GM20431 (cell line): ENCODE results near the gene GNB2.
"Not testable (repeated sequence)": the region's sequence is repeated elsewhere in the genome, so short reads cannot be mapped to it uniquely, and the experiment has no call there.

ENCODE experiments used
- in situ Hi-C: fragments of 300-500 bp; cut with MseI, MboI; formaldehyde crosslinking; loops from one replicate; pipeline ENCODE4 v1.15.0; 2020; ENCODE audit warnings: low sequenced_read_pairs; ENCODE audit not compliant: unreplicated experiment

Gene GNB2

DNA sequence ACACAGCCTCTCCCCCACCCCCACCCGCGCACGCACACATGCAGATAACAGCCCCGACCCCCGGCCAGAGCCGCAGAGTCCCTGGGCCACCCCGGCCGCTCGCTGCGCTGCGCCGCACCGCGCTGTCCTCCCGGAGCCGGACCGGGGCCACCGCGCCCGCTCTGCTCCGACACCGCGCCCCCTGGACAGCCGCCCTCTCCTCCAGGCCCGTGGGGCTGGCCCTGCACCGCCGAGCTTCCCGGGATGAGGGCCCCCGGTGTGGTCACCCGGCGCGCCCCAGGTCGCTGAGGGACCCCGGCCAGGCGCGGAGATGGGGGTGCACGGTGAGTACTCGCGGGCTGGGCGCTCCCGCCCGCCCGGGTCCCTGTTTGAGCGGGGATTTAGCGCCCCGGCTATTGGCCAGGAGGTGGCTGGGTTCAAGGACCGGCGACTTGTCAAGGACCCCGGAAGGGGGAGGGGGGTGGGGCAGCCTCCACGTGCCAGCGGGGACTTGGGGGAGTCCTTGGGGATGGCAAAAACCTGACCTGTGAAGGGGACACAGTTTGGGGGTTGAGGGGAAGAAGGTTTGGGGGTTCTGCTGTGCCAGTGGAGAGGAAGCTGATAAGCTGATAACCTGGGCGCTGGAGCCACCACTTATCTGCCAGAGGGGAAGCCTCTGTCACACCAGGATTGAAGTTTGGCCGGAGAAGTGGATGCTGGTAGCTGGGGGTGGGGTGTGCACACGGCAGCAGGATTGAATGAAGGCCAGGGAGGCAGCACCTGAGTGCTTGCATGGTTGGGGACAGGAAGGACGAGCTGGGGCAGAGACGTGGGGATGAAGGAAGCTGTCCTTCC lies 47.3 kb downstream of the GNB2 start:
- in situ Hi-C loops, result no loop called here

DNA sequence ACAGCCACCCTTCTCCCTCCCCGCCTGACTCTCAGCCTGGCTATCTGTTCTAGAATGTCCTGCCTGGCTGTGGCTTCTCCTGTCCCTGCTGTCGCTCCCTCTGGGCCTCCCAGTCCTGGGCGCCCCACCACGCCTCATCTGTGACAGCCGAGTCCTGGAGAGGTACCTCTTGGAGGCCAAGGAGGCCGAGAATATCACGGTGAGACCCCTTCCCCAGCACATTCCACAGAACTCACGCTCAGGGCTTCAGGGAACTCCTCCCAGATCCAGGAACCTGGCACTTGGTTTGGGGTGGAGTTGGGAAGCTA lies 47.9 kb downstream of the GNB2 start:
- in situ Hi-C loops, result no loop called here

DNA sequence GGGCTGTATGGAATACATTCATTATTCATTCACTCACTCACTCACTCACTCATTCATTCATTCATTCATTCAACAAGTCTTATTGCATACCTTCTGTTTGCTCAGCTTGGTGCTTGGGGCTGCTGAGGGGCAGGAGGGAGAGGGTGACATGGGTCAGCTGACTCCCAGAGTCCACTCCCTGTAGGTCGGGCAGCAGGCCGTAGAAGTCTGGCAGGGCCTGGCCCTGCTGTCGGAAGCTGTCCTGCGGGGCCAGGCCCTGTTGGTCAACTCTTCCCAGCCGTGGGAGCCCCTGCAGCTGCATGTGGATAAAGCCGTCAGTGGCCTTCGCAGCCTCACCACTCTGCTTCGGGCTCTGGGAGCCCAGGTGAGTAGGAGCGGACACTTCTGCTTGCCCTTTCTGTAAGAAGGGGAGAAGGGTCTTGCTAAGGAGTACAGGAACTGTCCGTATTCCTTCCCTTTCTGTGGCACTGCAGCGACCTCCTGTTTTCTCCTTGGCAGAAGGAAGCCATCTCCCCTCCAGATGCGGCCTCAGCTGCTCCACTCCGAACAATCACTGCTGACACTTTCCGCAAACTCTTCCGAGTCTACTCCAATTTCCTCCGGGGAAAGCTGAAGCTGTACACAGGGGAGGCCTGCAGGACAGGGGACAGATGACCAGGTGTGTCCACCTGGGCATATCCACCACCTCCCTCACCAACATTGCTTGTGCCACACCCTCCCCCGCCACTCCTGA lies 49.1 kb downstream of the GNB2 start:
- in situ Hi-C loops, result no loop called here

DNA sequence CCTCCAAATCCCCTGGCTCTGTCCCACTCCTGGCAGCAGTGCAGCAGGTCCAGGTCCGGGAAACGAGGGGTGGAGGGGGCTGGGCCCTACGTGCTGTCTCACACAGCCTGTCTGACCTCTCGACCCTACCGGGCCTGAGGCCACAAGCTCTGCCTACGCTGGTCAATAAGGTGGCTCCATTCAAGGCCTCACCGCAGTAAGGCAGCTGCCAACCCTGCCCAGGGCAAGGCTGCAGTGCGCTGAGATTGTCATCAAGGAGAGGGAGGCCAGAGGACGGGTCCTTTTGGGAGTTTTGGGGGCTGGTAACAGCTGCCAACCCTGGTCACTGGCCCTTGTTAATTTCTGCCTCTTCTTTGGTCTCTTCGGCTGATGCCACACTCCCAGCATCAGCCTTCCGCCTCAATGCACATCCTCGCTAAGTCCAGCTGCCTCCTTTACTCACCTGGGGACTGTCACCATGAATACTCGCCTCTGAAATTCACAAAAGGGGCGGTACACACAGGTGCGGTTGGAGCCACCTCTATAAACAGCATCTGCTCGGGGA lies 50.3 kb downstream of the GNB2 start:
- in situ Hi-C loops, result no loop called here

DNA sequence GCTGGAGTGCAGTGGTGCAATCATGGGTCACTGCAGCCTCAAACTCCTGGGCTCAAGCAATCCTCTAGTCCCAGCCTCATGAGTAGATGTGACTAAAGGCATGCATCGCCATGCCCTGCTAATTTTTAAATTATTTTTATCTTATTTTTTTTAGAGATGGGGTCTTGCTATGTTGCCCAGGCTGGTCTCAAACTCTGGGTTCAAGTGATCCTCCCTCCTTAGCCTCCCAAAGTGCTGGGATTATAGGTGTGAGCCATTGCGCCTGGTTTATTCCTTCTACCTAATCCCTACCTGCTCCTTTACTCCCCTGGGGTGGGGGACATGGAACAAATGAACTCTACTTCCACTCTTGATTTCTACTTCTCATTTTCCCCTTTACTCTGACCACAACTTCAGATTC lies 50.8 kb downstream of the GNB2 start:
- in situ Hi-C loops, result not testable (repeated sequence)

DNA sequence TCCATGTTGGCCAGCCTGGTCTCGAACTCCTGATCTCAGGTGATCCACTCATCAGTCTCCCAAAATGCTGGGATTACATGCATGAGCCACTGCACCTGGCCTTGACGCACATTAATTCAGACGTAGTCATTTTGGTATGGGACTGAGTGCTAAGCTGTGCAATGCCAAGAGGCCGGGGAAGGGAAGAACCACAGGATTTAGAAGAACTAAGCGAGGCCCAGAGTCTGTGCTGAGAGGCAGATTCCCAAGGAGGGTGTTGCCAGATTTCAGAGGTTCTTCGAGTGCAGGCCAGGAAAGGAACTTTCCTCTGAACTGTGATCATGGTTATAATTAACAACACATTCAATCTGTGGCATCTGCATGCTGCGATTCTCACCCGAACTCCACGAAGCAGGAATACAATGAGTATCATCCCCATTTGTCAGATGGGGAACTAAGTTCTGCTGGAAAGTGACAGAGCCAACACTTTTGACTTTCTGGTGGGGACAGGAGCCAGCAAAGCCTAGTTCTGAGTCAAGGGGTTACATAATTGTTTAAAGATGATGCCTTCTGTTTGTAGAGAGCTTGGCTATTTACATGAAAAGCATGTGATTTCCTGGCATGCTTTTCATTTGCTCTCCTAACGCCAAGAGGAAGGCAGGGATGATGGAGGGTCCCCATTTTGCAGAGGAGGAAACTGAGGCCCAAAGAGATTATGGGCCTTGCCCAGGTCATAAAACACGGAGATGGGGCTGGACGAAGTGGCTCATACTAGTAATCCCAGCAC lies 53.6 kb downstream of the GNB2 start:
- in situ Hi-C loops, result no loop called here

DNA sequence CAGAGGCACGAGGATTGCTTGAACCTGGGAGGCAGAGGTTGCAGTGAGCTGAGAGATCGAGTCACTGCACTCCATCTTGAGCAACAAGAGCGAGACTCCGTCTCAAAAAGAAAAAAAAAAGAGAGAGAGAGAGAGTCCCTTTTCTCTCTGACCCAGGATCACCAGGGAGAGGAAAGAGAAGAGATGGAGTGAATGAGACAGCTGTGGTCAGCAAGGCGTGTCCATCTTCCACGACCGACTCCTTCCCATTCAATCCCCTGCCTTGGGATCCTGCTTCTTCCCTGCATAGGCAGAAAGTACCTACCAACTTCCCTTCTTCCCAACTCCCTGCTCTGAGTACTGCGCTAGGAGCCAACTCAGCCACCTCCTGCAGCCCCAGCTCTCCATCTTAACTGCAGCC lies 54.7 kb downstream of the GNB2 start:
- in situ Hi-C loops, result no loop called here
